GM12892 (cell line): ENCODE measurements around the gene CAMTA1.

Experiments
- POLR2A ChIP-seq: IDR thresholded peaks from 2 replicates; pipeline ENCODE4 v1.6.1; 2011; ENCODE audit warnings: low read depth, low read length, control low read depth
- POLR2AphosphoS5 ChIP-seq: IDR thresholded peaks from 2 replicates; pipeline ENCODE4 v1.6.1; 2011; ENCODE audit warnings: low read depth, low read length, control low read depth

GRCh38 chr1:7652515-7653098 is 867.4 kb downstream of the CAMTA1 start:
- no peak for TF ChIP-seq POLR2A
- no peak for TF ChIP-seq POLR2AphosphoS5
